Measurements from ENCODE around the gene NOVA2.

NOVA2 gene

GRCh38 chr19:45887200-45887710 lies 86.4 kb downstream of the NOVA2 start:
- DNase-seq: no peak

DNA sequence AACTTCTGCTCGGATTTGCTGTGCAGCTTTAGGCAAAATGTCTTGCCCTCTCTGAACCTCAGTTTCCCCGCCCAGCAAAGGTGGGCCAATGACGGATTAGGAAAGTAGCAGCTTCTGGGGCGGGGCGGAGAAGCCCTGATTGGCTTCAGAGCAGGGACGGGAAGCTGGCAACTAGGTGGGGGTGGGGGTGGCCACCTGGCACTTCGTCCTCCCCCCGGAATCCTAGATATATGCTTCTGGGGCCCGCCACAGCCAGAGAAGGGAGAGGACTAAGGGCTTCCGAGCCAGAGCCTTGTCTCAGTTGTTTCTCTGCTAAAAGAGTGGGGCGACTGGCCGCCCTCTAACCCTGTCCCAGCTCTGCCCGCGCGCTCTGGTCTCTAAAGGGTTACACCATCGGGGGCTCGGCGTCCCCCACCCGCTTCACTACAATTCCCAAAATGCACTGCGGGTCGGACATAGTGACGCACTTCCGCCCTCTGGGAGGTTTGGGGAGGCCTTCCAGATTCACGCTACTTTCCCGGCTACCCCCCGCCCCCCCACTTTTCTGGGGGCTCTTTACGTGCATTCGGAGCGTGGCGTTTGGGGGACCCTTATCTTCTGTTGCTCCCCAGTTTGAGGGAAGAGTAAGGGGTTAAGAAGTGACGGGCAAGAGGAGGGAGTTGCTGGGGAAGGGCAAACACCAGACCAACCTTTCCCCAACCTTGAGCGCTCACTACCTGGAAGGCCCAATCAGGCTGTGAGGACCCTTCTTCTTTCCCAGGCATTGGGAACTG lies 87.1 kb downstream of the NOVA2 start:
- peak; percentile 83 for DNase-seq

DNA sequence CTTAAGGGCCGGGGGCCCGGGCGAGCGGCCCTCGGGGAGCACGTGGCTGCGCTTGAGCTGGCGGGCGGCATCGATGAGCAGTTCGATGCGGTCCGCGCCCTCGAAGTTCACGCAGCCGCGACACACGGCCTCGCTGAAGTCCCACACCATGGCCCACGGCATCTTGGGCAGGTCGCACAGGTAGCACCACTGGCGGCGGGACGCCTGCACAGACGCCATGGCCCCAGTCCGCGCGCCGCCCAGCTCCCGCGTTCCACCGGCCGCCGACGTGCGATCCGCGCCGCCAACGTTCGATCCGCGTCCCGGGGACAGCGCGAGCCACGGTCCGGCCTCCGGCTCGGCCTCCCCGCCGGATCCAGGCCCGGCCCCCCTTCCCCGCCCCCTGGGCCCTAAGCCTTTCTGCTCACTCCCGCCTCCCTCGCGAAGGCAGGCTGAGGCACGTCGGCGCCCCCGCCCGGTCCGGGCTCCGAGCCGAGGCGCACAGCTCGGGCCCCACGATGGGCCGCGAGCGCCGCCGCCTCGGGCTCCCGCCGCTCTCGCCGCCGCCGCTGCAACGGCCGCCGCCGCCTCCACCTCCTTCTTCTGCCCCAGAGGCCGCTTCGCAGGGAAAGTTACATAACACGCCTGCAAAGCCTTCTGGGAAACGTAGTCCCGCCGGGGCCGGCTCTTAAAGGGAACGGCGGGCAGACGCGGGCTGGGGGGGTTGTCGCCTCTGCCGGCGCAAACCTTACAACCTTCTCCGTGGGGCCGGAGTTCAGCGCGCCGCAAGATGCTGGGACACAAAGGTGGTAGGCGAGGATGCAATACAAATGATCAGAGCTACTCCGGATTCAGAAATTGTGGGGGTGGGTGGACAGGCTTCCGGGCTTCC lies 87.9 kb downstream of the NOVA2 start, which contains the start of gene IRF2BP1:
Gene IRF2BP1, minus strand, starts transcription at position 586 of the 871 bp plus-strand sequence. Its CDS starts 367 bp downstream, at position 219.
- peak; percentile 80 for DNase-seq

- no peak for DNase-seq
These were observed 88.7 kb downstream of the NOVA2 start for GRCh38 chr19:45884682-45885555.

GRCh38 chr19:45883881-45884681 lies 89.6 kb downstream of the NOVA2 start:
- no peak for DNase-seq

All from effector CD8-positive, alpha-beta T cell (primary cell).